NCI-H2107 (cell line): ENCODE results near the gene ADAM19.

Experiments used
- DNase-seq: peaks from one replicate; lab custom pipeline; 2025; lab: John Stamatoyannopoulos, UW

Gene ADAM19

DNA sequence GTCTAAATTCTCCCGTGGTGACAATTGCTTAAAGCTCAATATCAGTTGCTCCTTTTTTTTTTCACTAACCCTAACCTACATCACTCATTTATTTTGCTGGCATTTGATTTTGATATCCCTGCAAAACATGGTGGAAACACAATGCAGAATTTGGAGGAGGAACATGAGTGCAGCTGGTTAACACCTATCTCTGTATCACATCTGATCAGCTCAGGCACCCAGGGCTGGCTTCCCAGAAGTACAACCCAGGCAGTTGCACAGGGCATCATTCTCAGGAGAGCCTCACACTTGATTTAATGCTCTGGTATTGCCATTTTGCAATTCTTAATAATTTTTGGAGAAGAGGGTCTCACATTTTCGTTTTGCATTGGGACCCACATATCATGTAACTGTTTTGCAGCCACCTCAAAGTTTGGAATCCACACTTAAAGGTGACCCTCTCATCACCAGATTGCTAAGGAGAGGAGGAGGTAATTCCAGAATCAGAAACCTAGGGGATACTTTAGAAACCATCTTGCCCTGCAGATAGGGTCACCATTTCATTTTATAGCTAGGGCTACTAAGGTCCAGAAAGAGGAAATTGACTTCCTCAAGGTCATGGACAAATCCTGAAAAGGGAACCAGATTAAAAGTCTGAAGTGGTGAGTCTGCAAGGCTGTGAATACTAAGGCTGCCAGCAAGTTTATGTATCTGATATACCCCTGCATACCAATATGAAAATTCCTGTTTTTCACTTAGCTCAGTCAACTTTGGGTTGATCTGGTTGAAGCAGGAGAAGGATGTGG is 19.3 kb upstream of the ADAM19 start:
- DNase-seq, result no peak

DNA sequence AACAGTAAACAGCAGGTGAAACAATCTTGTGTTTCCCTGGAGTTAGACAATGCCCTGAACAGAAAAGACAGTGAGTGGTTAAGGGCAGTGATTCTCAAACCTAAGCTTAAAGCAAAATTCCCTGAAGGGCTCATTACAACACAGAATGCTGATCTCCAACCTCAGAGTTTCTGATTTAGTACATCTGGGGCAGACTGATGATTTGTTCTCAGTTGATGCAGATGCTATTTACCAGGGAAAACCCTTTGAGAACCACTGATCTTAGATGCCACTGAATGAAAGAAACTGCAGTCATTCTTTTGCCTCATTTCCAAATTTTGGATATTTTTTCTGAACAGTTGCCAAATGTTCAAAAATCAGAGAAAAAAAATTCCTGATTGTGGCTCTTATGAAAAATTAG is 18.7 kb upstream of the ADAM19 start:
- DNase-seq, result no peak

DNA sequence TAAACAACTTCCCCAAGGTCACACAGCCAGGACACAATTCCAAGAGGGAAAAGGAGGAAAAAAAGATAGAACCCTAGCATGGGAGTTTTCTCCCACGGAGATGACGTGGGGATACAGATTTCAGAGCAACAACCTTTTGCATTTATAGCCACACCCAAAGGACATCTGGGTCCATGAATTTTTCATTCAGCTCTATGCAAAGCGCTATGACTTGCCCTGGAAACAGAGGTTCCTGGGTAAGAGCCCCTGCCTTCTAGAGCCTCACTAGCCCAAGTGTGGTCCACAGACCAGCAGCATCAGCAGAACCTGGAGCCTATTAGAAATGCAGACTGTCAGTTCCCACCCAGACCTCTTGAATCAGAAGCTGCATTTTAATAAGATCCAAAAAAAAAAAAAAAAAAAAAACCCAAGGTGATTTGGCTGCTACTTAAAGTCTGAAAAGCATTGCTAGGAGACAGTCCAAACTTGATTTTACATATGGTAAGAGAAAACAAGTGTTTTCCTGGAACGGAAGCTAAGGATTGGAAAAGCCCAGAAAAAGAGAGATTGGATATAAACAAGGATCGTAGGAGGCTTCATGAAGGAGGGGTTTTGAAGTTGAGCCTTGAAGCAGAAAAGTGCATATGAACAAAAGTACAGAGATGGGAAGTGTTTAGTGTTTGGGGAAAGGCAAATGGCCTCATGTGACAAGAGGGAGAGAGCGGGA is 17.6 kb upstream of the ADAM19 start:
- no peak for DNase-seq

DNA sequence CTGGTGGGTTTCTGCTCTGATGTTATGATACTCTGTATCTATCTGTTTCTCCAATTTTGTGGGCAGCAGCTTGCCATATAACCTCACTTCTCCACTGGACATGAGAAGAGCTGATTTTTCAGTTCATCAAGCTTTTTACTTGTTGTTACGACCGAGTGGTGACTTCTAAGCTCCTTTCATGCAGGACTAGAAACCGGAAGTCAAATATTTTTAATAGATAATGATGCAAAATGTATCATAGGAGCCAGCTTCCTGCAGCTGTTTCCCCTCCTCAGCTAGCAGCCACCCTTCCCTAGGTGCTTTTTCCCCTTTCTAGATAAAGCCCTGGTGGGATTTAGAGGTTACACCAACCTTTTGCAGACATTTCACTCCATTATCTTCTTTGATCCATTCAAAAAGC is 17.0 kb upstream of the ADAM19 start:
- DNase-seq, result no peak

DNA sequence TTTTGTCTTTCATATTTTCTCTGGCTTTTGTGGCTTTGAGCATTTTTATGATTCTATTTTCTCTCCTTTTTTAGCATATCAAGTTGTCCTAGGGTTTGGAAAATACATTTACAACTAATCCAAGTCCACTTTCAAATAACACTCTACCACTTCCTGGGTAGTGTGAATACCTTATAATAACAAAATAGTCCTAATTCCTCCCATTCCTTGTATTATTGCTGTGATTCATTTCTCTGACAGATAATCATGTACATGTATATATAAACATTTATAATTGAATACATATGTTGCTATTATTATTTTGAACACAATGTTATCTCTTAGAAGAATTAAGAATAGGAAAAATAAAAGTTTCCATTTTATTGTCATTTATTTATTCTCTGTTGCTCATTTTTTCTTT is 14.9 kb upstream of the ADAM19 start:
- DNase-seq, result no peak

DNA sequence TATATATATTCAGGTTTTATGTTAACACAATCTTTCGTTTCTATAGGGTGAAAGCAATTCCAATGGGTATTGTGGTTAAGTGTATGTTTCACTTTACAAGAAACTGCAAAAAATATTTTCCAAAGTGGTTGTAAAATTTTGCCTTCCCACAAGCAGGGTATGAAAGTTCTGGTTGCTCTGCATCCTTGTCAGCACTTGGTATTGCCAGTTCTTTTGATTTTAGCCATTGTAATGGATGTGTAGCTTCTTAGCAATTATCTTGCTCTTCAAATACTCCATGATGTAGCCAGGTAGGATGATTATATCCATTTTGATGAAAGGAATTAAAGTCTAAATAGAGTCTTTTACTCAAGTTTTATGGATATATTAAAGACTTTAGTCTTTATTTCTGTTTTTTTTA is 9.1 kb upstream of the ADAM19 start:
- DNase-seq, result no peak

DNA sequence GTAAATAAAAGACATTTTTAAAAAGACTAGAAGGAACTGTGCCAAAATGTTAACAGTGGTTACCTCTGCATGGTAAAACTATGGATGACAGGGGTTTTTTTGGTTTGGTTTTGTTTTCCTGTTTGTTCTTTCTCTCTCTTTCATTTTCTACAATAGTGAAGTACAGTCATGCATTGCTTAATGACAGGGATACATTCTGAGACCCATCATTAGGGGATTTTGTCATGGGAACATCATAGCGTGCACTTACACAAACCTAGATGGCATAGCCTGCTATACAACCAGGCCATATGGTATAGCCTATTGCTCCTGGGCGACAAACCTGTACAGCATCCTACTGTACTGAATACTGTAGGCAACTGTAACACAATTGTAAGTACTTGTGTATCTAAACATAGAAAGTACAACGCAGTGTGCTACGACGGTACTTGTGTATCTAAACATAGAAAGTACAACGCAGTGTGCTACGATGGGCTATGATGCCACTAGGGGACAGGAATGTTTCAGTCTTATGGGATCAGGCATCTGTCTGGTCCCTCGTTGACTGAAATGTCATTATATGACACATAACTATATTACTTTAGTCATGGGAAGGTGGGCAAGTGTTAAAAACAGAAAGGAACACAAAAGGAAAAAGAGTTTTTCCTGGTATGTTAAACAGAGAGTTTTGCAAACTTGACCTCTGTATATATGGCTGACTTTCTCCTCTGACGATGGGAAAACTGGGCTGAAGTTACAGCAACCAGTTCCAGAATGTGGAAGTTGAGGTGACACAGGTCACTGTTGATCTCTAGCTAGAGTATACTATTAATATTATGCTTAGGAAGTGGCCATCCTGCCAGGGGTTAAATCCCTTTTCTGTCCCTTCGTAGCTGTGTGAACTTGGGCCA is 7.4 kb upstream of the ADAM19 start:
- no peak for DNase-seq

DNA sequence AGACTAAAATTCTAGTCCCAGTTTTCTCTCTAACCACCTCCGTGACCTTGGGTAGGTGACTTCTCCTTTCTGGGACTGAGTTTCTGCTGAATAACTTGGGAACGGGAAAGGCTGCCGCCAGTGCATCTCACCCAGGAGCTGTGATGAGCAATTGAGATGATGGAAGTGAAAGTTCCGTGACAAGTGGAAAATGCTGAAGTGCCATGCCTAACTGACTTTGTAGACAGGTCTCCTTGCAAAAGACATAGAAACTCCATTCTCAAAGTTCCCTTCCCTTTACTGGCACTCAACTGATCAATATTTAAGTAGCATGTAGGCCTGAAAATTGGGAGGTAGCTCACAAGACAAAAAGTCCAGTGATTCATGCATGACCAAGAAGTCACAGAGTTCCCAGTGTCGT is 6.3 kb upstream of the ADAM19 start:
- no peak for DNase-seq

DNA sequence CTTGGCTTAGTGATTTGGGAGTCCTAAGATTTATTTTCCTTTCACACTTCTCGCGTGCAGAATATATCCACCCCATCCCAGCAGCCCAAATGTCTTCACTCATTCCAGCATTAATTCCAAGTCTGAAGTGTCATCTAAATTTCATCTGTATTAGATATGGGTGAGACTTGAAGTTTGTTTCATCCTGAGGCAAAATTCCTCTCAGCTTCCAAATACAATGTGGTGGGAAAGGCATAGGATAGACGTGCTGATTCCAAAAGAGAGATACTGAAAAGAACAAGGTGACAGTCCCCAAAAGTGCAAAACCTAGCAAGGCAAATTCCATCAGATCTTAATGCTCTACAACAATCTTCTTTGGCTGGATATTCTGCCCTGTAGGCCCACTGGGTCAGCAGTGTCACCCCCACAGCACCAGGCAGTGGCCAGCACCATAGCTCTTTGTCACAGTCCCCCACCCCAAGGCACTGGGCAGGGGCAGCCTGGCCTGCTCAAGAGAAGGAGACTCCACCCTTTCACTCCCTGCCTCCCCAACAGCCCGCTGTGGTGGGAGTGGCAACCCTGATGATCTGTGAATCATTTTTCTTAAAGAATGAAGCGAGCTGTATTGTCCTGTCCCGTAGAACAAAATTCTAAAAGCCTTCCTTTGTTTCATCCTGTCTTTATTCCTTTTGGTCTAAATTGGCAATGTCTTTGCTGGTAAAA is 2.7 kb upstream of the ADAM19 start:
- DNase-seq, result no peak

DNA sequence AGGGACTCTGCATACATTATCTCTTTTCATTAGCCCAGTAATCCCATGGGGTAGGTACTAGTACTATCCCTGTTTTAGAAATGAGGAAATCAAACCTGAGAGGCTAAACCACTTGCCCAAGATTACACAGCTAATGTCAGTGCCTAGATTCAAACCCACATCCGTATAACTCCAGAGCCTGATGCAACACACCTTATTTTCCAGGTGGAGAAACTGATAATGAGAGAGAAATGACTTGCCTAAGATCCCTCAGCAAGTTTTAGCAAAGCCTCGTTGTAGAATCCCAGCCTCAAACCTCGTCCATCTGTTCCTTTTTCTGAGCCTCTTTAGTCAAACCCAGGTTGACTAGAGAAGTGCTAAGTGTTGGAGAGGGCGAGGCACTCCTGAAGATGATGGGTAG is 1.1 kb upstream of the ADAM19 start:
- DNase-seq, result no peak

DNA sequence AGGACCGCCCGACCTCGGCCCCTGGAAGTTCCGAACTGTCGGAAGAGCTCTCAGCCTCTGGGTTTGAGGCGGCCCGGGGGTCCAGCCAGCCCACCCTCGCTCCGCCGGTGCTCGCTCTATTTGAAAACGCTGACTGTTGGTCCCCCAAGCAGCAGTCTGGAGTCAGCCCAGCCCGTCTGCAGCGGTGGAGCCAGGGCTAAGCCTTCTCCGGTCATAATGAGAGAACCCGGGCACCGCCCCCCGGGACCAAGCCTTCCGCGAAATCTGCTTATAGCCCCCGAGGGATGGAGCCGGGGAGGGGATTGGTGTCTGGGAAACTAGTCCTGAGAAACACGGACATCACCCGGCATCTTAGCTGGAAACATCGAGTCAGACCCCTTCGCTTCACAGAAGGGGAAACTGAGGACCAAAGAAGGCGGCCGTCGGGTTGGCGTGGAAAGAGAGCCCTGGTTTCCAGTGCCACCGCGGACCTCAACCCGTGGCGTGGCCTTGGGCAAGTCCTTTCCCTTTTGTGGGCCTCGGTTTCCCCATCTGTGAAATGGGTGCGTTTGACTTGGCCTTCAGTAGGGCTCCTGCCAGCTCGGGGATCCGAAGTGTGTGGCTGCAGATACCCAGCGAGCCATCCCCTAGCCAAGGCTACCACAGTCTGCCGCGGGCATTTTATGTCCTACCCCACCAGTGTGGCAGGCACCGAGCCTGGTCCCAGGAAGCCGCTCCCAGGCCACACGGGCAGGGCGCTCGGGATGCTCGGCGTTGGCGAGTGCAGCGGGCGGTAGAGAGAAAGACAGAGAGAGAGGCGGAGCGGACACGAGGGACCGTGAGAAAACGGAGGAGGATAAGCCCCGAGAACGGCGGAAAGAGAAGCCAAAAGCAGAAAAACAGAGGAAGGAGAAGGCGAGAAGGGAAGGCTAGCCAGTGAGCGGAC is 857 bp downstream of the ADAM19 start:
- DNase-seq, result no peak

DNA sequence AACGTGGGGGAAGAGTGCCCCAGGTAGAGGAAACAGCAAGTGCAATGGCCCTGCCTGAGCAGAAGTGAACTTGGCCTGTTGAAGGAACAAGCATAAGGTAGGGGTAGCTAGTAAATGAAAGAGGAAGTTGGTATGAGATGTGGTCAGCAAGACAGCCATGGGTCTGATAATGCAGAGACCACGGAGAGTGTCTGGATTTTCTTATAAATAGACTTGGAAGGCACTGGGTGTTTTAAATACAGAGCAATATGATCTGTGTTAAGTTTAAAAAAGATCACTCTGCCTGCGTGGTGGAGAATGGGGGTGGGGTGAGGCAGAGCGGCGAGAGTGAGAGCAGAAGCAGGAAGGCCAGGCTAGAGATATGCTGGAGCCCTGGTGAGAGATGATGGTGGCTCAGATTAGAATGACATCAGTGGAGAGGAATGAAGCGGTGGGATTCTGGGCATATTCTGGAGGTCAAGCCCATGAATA is 4.2 kb downstream of the ADAM19 start:
- DNase-seq, result no peak

DNA sequence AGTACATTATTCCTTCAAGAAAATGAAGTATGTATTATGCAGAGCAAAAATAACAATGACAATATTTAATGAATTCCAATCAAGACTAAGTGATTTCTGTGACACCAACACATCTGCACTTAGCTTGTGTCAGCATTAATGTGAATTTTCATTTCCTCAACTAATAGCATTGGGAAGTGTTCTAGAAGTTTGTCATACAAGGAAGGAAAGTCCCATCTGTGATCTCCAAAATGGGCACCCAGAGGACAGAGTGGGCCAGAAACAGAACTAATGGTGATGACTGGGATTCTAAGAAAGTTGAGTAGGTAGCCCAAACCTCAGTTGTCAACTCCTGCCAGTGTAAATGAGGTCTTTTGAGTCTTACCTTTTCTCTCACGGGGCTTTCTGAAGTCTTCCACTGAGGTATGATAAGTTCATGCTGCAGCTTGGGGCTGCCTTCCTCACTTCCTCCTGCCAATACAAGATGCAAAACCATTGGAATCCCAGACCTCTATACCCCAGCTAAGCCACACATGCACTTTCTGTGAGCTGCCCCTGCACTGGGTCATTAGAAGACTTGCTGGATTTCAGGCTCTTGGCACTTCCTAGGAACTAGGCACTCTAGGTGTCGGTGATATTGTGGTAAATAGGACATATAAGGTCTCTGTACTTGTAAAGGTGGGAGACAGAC is 4.9 kb downstream of the ADAM19 start:
- DNase-seq, result no peak

DNA sequence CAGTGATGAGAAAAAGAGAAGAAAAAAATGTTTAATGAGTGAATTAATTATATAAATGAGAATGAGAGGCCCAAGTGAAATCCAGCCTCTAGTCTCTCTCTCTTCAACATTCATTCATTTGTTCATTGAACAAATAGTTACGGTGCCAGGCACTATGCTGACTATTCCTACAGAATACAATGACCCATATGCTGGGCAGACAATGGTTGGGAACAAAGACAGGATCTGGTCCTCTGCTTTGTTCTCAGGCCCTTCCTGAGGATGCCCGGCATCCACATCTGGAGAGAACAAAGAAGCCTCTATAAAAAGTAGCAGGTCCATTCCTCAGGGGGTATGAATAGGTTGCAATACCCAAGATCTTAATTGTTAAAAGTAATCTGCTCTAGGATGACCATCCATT is 6.9 kb downstream of the ADAM19 start:
- DNase-seq, result no peak

DNA sequence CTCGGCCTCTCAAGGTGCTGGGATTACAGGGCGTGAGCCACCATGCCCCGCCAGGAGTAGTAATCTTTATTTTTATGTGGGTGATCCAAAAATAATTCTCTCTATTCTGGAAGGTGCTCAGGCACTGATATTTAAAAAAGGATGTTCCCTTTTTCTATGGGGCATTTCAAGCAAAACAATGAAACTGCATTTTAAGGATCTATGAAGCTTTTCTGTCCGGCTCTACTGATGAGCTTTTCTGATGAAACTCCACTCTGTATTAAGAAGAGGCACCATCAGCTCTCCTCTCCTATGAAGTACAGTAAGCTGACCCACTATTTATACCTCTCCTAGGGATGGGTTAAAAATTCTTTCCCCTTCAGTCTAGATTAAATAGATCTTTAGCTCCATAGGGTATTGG is 7.4 kb downstream of the ADAM19 start:
- no peak for DNase-seq

DNA sequence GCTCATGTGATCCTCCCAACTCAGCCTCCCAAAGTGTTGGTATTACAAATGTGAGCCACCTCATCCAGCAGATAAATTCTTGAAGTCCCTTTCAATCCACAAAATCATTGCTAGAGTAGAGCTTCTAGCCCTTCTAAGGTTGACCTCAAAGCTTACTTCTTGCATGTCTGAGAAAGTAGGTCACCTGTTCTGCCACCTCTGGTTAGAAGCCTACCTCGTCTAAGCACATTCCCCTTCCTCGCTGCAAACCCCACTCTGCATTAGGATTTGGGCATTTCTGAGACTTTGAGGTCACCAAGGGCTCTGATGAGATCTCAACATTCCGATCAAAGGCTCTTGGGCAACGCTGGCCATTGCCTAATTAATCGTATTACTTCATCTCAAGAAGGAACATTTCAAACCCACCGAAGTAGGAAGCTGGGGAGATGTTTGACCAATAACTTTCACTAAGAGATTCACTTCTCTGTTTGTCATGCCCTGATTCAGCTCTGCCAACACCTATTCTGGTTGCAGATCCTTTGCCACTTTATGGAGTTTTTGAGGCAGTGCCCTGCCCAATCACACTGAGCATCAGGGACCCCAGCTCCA is 8.6 kb downstream of the ADAM19 start:
- no peak for DNase-seq

DNA sequence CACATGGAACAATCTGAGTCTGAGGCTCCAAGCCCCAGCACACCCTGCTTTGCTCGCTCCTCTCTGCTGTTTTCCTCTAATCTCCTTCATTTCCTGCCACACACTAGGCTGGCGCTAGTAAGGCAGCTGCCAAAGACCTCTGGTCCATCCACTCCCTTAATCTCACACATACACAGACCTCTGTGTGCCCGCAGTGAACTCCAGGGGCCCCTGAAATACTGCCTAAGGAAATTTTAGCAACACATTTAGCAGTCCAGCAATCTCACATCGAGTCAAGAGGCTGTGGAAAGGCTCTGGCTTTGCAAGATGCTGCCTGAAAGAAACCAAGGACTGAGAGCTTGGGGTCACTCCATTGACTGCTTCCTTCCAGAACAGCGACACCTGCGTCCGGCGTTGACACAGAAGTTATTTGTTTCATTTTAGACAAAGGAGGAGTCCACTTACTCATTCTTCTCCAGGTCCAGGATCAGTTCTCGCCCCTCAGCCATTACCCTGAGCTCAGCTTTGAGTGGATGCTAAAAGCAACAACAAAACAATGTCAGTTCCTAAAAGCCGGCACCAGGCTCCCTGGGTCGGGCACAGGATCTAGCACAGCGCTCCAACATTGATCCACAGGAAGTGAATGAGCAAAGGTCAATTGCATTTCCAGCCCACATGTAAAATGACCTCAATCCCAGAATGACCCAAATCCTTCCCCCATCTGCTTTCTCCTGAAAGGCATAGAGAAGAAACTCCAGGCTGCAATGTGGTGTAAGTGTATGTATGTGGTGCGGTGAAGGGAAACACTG is 11.5 kb downstream of the ADAM19 start:
- DNase-seq, result no peak

DNA sequence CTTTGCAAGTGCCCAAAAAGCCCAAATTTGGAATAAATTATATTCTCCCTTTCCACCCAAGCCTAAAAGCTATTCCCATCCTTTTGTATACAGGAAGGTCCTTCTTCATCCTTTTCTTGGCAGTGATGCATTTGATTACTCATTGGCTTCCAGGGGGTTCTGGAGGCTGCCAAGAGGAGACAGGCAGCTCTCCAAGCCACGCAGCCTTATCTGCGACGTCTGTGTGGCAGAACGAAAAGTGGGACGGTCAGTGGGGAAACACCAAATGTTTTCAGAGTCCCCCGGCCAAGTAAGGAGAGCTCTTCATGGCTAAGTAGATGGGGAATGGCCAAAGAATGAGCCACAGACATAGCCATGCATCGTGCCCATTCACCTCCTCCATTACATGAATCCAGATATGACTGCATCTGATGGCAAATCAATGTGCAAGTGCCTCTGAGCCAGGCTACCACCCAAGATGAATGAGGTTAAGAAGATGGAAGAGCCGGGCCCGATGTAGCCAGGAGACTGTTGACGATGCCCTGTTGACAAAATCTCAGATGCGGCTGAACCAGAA is 12.1 kb downstream of the ADAM19 start:
- no peak for DNase-seq

DNA sequence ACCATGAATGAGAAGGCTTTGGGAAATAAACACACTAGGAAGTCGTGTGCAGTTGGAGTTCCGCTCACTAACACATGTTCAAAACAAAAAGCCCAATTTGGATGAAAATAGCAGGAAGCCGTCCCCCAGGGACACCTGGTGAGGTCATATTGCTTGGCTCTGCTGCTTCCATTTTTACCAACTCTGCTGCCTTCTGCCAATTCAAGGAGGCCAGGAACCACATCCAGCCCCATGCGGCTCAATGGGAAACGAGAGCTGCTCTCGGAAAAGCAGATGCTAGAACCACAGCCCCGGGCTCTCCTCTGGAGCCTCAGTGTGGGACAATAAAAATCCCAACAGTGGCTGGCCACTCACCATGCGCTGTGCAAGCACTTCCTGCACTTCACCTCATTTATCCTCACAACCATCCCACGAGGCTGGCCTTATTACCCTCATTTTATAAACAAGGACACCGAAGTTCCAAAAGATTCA is 13.4 kb downstream of the ADAM19 start:
- DNase-seq, result no peak
